Activated CD4-positive, alpha-beta T cell treated with anti-CD3 and anti-CD28 coated beads, Interleukin-2, amount 50 U/mL, for 1 hour (primary cell): ENCODE results near the gene CD274.
A peak's percentile ranks its signal among the peaks of the same experiment; 100 is the strongest.
"Not testable (repeated sequence)": the region's sequence is repeated elsewhere in the genome, so short reads cannot be mapped to it uniquely, and the experiment has no call there.

ENCODE experiments used
- DNase-seq: peaks from one replicate; pipeline ENCODE4 v3.0.0-alpha.2; 2020

Gene CD274

GRCh38 chr9:5450359-5451091 lies at the start of gene CD274:
Gene CD274 (plus strand): TSS chr9:5450542. CDS start chr9:5456114, 5,572 bp downstream.
- peak; percentile 67 for DNase-seq

DNA sequence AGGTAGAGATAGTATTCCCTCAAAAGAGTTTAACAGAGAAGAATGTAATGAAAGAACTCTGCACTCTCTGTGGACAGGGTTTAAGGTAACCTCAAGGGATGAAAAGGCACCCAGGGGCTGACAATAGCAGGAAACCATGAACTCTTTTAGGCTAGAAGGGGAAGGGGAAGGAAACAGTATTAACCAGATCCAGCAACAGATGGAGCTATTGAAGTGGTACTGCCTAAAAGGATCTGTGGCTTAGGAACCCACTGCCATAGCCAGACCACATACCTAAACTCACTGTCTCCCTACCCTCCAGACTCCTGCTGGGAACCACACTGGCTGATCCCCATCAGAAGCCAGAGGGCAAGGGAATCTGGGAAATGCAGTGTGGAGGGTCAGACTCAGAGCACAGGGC lies 48.1 kb upstream of the CD274 start:
- DNase-seq = no peak

GRCh38 chr9:5408596-5408995 lies 41.7 kb upstream of the CD274 start:
- DNase-seq = no peak

DNA sequence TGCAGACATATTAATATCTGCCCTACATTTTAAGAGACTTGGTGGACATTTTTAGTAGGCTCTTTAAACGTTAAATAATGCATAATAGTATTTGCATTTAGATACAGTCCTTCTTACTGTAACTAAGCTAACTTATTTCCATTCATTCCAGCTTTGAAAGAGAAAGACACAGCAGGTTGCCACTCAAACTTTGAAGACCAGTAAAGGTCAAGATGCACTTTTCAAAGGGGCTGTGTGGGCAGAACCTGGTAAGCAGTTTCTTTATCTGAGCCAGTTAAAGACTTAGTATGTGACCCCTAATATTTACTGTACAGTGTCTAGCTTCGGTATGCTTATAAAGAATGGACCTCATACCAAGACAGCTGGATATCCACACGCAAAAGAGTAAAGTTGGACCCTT lies 33.4 kb upstream of the CD274 start:
- no peak for DNase-seq

DNA sequence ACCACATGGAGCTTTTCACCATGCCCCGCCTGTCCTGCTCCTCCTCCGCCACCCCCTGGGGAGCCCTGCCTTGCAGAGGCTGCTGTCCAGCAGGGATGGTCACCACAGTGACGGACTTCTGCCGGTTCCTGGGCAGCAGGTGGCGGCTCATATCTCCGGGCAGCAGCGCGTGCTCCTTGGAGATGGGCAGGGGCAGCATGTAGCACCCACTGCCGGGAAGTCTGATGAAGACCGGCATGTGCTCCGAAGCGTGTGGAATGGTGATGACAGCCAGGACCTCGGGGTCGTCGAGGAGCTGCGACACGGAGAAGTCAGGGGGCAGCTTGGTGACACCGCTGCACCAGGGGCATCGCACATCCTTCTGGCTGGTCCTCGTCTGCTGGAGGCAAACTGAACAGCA lies 31.9 kb upstream of the CD274 start:
- no peak for DNase-seq

DNA sequence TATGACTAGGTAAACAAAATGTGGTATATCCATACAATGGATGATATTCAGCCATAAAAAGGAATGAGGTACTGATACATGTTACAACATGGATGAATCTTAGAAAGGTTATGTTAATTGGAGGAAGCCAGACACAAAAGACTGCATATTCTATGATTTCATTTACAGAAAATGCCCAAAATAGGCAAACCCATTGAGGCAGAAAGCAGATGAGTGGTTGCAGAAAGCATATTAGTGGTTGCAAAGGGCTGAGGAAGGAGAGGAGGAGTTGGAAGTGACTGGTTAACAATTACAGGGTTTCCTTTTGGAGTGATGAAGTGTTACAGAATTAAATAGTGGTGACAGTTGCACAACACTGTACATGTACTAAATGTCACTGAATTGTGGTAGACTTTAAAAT lies 30.4 kb upstream of the CD274 start:
- DNase-seq = no peak

DNA sequence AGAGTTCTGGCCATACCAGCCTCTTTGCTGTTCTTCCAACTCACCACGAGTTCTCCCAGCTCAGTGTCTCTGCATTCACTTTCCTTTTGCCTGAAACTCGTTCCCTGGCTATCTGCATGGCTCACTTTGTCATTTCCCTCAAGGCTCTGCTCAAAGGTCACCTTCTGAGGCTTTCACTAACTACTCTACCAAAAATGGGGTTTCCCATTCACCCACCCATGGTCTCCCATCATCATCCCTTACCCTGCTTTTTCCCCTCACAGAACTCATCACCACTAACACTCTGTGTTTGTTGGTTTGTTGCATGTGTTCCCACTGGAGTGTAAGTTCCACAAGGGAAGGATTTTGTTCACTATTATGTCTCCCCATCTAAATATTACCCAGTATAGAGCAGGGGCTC lies 29.2 kb upstream of the CD274 start:
- no peak for DNase-seq

DNA sequence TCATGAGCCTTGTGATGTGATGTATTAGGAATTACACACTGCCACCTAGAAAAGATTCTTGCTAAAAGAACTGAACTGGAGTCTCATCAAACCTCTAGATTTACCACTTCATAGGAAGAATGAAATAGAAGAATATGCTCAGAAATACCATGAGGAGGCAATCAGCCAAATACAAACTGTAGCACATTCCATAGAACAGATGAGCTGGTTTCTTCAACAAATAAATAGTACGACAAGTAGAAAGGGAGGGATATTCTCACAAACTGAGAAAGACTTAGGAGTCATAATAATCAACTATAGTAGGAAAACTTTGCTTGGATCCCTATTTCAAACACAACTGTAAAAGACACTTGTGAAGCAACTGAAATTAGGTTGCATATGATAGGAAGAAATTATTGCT lies 28.1 kb upstream of the CD274 start:
- DNase-seq = no peak

DNA sequence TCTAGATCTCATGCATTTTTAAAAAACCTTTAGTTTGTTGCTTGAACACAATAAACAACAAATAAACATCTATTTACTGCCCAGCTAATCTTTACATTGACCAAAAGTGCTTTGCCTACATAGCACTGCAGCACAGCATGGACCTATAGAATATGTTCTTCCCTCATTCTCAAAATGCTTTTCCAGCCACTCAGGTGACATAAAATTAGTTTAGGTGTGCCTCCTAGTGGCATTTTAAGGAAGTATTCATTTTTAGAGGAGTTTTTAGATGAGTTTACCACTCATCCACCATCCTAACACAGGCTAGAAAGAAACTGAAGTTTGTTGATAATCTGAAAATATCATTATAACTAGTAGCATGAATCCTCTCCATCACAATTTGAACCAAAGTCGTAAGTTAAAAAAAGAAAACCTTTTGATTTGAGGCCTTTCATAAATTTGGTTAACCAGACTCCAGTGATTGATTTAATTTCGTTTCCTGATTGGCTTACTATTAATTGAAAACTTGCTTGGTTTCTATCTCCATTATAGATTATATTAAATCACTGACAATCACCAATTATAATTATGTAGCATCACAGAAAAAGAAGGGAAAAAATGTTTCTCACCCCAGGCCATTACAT lies 25.2 kb upstream of the CD274 start:
- DNase-seq = no peak

GRCh38 chr9:5427005-5427404 lies 23.3 kb upstream of the CD274 start:
- DNase-seq = no peak

DNA sequence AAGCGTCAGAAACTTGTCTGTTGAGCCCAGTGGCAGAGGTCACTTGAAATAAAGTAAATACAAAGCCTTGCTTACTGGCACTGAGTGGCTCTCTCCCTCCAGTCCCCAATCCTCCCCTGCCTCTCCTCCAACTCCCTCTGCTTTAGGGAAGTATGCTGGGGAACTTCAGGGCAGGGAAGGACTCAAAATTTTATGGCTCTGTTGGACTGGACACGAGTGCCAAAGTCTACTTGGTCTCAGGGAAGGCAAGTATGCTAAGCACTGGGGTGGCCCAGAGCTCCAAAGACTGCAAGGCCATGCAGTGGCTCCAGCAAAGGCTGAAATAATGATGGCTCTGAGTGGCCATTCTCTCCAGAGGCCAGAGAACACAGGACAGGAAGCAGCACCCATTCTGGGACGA lies 22.2 kb upstream of the CD274 start:
- no peak for DNase-seq

DNA sequence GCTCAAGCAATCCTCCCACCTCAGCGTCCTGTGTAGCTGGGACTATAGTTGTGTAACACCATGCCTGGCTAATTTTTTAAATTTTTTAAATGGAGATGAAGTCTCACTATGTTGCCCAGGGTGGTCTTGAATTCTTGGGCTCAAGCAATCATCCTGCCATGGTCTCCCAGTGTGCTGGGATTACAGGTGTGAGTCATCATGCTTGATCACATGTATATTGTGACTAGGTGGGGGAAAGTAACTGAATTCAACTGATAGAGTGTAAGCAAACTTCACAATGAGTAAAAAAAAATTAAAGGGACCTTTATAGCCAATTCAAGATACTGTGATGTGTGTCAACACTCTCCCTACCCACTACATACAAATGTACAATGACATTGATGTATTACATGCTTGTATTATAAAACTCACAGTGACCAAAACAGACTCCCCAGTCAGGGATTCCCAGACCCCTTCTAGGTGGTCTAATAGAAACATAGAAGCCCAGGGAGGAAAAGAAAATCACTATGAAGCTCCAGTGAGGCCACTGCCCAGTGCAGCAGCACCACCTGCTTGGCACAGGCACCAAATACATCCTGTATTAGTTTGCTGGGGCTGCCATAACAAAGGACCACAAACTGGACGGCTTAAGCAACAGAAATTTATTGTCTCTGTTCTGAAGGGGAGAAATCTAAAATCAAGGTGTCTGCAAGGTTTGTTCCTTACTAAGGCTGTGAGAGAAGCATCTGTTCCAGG lies 21.4 kb upstream of the CD274 start:
- no peak for DNase-seq

- no peak for DNase-seq
These were observed 20.3 kb upstream of the CD274 start for GRCh38 chr9:5429873-5430564.

DNA sequence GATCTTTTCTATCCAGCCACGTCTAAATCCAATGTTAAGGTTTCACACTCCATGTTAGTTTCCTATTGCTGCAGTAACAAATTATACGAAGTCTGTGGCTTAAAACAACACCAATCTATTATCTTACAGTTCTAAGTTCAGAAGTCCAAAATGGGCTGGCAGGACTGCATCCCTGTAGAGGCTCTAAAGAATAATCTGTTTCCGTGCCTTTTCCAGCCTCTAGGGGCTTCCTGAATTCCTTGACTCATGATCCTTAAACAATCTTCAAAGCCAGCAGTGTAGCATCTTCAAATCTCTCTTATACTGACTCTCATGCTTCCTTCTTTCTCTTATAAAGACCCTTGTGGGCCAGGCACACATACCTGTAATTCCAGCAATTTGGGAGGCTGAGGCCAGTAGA lies 19.4 kb upstream of the CD274 start:
- no peak for DNase-seq

GRCh38 chr9:5432890-5433289 lies 17.5 kb upstream of the CD274 start:
- DNase-seq = not testable (repeated sequence)

DNA sequence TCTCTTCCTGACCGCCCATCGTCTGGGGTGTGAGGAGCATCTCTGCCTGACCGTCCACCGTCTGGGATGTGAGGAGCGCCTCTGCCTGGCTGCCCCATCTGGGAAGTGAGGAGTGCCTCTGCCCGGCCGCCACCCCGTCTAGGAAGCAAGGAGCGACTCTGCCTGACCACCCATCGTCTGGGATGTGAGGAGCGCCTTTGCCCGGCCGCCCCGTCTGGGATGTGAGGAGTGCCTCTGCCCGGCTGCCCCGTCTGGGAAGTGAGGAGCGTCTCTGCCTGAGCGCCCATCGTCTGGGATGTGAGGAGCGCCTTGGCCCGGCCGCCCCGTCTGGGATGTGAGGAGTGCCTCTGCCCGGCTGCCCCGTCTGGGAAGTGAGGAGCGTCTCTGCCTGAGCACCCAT lies 17.0 kb upstream of the CD274 start:
- DNase-seq = not testable (repeated sequence)

DNA sequence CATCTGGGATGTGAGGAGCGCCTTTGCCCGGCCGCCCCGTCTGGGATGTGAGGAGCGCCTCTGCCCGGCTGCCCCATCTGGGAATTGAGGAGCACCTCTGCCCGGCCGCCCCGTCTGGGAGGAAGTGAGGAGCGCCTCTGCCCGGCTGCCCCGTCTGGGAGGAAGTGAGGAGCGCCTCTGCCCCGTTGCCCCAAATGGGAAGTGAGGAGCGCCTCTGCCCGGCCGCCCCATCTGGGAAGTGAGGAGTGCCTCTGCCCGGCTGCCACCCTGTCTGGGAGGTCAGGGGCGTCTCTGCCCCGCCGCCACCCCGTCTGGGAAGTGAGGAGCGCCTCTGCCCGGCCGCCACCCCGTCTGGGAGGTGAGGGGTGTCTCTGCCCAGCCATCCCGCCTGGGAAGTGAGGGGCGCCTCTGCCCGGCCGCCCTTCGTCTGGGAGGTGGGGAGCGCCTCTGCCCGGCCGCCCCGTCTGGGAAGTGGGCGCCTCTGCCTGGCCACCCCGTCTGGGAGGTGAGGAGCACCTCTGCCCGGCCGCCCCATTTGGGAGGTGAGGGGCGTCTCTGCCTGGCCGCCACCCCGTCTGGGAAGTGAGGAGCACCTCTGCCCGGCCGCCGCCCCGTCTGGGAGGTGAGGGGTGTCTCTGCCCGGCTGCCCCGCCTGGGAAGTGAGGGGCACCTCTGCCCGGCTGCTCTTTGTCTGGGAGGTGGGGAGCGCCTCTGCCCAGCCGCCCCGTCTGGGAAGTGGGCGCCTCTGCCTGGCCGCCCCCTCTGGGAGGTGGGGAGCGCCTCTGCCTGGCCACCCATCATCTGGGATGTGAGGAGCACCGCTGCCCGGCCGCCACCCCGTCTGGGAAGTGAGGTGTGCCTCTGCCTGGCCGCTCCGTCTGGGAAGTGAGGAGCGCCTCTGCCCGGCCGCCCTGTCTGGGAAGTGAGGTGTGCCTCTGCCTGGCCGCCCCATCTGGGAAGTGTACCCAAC lies 16.2 kb upstream of the CD274 start:
- DNase-seq = not testable (repeated sequence)

DNA sequence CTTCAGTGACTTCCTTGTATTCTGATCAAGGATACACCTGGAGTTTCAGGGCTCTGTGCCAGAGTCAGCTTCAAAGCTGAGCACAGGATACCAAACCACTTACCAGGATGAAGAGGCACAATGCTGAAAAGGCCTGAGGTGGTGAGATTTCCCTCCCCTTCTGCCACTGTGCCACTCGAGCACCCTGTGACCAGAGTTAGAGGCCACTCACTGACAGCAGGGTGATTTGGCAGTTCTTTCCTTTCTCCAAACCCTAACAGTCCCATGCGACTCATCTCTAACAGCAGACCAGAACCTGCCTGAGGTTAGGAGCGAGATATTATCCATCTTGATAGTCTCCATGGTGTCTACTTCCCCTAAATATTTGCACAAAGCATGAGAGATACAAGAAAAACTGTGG lies 14.4 kb upstream of the CD274 start:
- DNase-seq = no peak

GRCh38 chr9:5436441-5436840 lies 13.9 kb upstream of the CD274 start:
- DNase-seq = no peak

DNA sequence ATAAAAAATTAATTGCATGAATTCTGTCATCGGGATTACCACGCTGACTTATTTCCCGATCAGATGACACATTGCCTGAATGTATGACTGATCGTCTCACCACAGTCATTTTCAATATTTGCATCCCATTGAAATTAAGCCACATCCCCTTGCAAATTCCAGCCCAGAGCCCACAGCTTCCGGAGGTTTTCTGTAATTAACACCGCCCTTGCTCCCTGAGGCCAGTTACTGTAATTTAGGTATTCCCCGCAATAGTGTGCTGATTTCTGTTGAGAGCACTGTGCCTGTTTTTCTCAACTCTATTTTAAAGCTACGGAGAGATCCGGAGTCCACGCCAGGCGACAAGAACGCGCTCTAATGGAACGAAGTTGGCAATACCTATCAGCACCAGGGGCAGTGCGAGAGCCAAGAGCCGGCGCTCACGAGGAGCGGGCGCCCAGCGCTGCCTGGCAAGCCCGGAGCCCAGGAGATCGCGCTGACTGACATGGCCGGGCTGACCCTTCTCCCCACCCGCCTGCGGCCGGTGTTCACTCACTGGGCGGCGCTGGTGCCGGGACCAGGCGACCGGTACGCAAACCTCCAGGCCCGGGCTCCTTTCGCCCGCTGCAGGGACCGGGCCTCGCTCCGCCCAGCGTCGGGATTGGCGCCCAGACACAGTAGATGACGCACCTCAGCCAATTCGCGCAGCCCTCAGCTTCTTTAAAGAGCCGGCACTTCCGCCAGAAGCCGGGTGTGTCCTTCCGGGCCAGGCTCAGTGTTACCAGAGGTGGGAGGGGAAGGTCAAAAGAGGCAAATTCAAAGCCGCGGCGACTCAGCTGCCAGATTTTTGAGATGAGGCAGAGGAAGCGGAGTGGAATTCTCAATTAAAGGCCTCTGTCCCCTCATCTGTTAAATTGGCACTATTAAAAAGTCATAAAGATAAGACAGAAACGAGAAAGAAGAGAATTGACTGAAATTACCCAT lies 12.8 kb upstream of the CD274 start, which contains the start of gene PLGRKT:
PLGRKT (minus strand) TSS at position 672 of the 963 bp plus-strand sequence. CDS start 5,948 bp downstream, outside the sequence.
- DNase-seq = peak; percentile 86
